GM19463 (cell line): ENCODE measurements around the gene FOXD2.
"Not testable (repeated sequence)": the region's sequence is repeated elsewhere in the genome, so short reads cannot be mapped to it uniquely, and the experiment has no call there.

Experiments
- ATAC-seq: cut with Tn5 transposase; IDR thresholded peaks from one replicate; pipeline ENCODE4 v1.9.1; 2021; ENCODE audit warnings: mild to moderate bottlenecking, moderate library complexity; ENCODE audit not compliant: unreplicated experiment

Gene FOXD2

DNA sequence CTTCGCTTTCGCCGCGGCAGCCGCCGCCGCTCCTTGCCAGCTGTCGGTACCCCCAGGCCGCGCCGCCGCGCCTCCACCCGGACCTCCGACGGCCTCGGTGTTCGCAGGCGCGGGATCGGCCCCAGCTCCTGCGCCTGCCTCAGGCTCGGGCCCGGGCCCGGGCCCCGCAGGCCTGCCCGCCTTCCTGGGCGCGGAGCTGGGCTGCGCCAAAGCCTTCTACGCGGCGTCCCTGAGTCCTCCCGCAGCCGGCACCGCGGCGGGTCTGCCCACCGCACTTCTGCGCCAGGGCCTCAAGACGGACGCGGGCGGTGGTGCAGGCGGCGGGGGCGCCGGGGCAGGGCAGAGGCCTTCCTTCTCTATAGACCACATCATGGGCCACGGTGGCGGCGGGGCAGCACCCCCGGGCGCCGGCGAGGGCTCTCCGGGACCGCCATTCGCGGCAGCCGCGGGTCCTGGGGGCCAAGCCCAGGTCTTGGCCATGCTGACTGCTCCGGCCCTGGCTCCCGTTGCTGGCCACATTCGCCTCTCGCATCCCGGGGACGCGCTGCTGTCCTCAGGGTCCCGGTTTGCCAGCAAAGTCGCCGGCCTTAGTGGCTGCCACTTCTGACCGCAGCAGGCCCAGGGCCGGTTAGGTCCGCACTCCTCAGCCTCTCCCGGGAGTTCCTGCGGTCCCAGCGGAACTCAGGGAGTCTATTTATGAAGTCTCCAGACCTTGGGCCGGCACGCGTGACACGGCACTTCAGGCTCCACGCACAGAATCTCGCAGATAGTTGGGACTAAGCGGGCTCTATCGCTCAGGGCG is 1.4 kb downstream of the FOXD2 start:
- ATAC-seq, result no peak

DNA sequence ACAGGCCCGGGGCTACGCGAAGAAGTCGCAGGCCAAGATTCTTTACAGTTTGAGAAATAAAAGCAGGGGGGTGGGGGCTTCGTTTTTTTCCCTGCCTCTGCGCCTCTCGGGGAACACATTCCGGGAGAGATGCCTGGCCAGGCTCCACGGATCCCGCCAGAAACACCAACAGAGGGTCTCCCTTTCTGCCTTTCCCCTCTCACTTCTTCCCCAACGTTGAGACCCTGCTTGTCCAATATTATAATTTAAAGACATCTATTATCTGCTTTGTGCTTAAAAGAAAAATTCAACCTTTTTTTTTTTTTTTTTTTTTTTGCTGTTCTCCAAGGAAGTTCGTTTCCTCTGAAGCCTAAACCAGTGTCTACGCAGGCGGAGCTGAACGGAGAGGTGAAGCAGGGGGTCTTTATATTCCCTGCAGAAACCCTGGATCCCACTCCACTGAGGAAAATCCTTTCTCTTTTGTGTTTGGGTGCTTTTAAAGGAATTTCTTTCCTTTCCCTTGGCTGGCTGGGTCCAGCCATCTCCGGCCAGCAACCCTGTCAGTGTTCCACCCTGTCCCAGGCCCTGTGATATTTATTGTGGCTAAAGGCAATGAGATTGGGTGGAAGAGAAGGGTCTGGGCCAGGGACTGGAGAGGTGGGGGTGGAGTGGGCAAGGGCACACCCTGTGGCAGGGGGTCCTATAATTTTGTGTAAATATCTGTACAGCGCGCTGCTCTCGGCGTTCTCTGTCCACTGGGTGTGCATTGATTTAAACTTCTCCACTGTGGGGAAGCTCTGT is 2.2 kb downstream of the FOXD2 start:
- no peak for ATAC-seq

GRCh38 chr1:47440599-47441081 is 2.8 kb downstream of the FOXD2 start:
- no peak for ATAC-seq

GRCh38 chr1:47441450-47442106 is 3.7 kb downstream of the FOXD2 start:
- ATAC-seq, result no peak

- no peak for ATAC-seq
Measured at GRCh38 chr1:47442202-47442601, 4.4 kb downstream of the FOXD2 start.

- no peak for ATAC-seq
Measured at GRCh38 chr1:47442842-47443529, 5.1 kb downstream of the FOXD2 start.

DNA sequence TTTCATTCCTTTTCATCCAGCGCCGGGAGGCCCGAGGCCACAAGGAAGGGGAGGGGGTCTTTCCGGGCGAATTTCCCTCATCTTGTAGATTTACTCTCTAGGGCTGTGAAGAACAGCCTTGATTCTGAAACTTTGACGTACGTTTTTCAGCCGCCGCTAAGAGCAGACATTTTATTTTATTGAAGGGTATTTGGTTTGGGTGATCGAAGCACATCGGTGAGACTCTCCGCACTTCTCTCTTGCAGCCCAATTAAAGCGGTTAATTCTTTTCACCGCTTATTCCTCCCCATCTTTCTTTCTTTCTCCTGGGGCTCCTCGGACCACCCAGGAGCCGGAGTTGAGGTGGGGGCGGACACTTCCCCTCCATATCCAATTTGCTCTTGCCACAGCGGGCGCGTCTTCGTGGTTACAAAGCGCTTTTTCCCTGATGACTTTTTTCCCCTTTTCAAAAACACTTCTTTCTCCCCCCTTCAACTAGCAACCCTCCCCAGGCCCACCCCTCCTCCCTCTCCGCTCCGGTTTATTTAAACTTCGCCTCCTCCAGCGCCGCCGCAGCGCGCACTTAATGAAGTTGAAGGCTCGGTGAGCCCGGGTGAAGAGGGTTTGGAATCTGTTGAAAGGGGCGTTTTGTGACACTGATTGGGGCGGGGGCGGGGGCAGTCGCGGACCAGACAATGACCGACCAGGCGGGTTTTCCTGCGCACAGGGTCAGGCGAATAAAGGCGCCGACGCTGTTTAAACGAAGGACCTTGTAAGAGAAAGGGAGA is 5.9 kb downstream of the FOXD2 start:
- ATAC-seq, result no peak

DNA sequence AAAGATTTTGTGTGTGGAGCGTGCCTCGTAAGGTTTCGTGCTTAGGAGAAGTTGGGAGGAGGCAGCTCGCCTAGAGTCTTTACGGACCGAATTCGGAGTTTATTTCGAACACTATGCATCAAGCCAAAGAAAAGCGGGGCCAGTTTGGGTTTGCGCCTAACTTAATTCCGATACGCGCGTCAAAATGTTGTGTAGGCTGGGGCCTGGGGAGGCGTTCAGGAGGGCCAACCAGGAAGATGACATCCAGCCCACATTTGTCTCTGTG is 6.4 kb downstream of the FOXD2 start:
- ATAC-seq, result no peak

GRCh38 chr1:47444562-47445465 is 7.0 kb downstream of the FOXD2 start:
- ATAC-seq, result peak; percentile 54

- no peak for ATAC-seq
Measured at GRCh38 chr1:47445823-47446550, 8.1 kb downstream of the FOXD2 start.

- ATAC-seq, result no peak
Measured at GRCh38 chr1:47448462-47449222, 10.8 kb downstream of the FOXD2 start.

GRCh38 chr1:47449822-47450552 is 12.1 kb downstream of the FOXD2 start:
- no peak for ATAC-seq

DNA sequence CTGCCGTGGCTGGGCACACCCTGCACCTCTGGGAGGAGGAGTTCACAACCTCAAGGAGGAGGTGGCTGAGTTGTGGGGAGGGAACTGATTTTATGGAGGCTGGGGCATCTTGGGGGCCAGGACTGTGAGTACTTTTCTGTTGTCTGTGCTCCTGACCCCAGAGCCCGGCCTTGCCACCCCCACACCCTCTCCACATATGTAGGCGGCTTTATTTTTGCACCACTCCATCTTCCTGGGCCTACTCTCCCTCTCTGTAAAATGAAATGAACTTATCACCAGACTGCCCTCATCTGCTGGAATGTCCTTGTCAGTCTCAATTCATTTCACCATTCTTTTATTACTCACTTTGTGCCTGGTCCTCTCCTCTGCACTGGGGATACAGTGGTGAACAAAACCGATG is 12.8 kb downstream of the FOXD2 start:
- no peak for ATAC-seq

DNA sequence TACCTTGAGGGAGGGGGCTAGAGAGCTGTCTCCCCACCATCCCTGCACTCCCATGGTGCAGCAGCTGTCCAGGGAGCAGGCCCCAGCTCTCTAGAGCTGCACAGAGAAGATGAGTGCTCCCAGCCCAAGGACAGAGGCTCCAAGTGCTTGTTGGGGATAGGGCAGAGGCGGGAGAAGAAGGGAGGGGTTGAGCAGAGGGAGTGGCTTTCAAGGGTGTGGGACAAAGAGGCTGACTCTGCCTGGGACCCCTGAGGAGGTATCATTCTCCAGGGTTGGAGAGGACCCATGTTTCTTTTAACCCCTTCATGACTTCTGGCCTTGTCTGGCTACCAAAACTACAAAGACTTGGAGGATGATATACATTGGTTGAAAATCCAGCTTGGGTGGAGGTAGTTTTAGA is 14.6 kb downstream of the FOXD2 start:
- no peak for ATAC-seq

- ATAC-seq, result not testable (repeated sequence)
Measured at GRCh38 chr1:47453910-47454309, 16.1 kb downstream of the FOXD2 start.

GRCh38 chr1:47456250-47456649 is 18.4 kb downstream of the FOXD2 start:
- ATAC-seq, result no peak

- ATAC-seq, result not testable (repeated sequence)
Measured at GRCh38 chr1:47457547-47457946, 19.7 kb downstream of the FOXD2 start.
